Activated CD4-positive, alpha-beta memory T cell treated with anti-CD3 and anti-CD28 coated beads, Interleukin-2, amount 10 ng/mL, durations not matched to agents 7 days and 5 days (primary cell): ENCODE data around the gene TBX2. TPM values are rescaled to one million over a fixed set of nuclear protein-coding genes. Genes with fewer than 3 reads are reported as not detected.
"Not testable (repeated sequence)": the region's sequence is repeated elsewhere in the genome, so short reads cannot be mapped to it uniquely, and the experiment has no call there.

ENCODE experiments used
- CTCF ChIA-PET: fragments of 350-600 bp; sonication (Branson Sonifier 250); formaldehyde crosslinking; loops from one replicate; lab custom pipeline; 2021; ENCODE audit warnings: antibody characterized with exemption, inconsistent platforms; lab: Charles Lee
- POLR2A ChIA-PET: fragments of 350-600 bp; sonication (Branson Sonifier 250); formaldehyde crosslinking; loops from one replicate; lab custom pipeline; 2021; ENCODE audit warnings: antibody characterized with exemption; lab: Charles Lee
- DNase-seq: peaks from one replicate; pipeline ENCODE4 v3.0.0-alpha.2; 2020
- H3K27ac Mint-ChIP-seq: one replicate; pipeline ENCODE4 v1.8.0; 2021; ENCODE audit warnings: mild to moderate bottlenecking, mixed read lengths
- H3K27me3 Mint-ChIP-seq: one replicate; pipeline ENCODE4 v1.8.0; 2021; ENCODE audit warnings: mixed read lengths
- H3K36me3 Mint-ChIP-seq: one replicate; pipeline ENCODE4 v1.8.0; 2021; ENCODE audit warnings: low read depth, mixed read lengths
- H3K4me1 Mint-ChIP-seq: one replicate; pipeline ENCODE4 v1.8.0; 2021; ENCODE audit warnings: mixed read lengths
- H3K4me3 Mint-ChIP-seq: one replicate; pipeline ENCODE4 v1.8.0; 2021; ENCODE audit warnings: mild to moderate bottlenecking, mixed read lengths
- H3K9me3 Mint-ChIP-seq: one replicate; pipeline ENCODE4 v1.8.0; 2021; ENCODE audit warnings: mixed read lengths
- total RNA-seq, 2 experiments: library from RNA; stranded (reverse); gene quantifications; one replicate each; pipeline ENCODE4 v1.2.3, GENCODE V29; 2021

The TBX2 gene
- total RNA-seq: not detected

DNA sequence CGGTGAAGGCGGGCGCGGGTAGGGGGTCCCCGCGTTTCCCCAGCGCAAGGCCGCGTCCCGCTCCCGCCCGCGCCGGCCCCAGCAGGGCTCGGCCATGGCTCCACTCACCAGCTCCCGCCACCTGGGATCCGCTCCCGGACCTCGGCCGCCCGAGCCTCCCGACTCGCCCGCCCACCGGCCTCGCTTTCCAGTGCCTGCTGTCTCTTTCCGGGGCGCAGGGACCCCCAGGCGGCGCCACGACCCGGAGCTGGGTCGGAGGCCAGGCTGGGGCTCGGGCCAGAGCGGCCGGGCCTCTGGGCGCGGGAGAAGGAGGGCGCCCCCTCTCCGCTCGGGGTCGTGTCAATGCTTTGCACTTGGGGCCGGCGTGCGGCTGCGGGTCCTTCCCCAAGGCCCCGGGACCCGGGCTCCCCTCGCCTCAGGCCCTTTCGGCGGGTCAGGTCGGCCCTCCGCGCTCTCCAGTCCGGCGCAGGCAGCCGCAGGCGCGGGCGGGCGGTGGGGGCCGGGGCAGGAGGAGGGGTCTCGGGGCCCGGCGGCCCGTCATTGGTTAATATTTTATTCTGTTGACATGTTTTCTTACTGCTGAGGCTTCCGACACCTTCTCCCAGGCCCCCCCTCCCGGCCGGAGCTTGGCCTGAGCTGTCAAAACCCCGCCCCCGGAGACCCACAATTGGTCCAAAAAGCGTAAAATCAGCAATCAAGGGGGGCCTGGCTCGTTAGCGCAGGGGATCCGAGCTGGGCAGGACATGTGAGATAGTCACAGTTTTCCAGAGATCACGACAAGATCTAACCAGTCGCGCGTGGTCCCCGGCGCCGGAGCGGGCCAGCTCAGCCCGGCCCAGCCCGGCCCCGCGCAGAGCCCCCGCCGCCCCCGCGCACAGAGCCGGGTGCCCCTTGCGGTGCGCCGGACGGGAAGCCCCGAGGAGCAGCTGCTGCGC lies at the start of gene TBX2:
TBX2 (plus strand) TSS at position 713 of the 935 bp plus-strand sequence. CDS start 334 bp downstream, outside the sequence.
- Mint-ChIP-seq H3K36me3 (peaks cover 4% of the 10 kb centered on the region), H3K9me3 (no peaks in the 10 kb centered on the region), H3K27me3 (peaks cover 71% of the 10 kb centered on the region), H3K4me1 (peaks cover 34% of the 10 kb centered on the region), H3K27ac (peak within 1 kb of the TSS; percentile 56), H3K4me3 (peak within 1 kb of the TSS; percentile 49)
- ChIA-PET POLR2A (interaction anchor here (1.2 kb wide), 1 partner anchor 11 kb away, joined by 3 read pairs; no protein-coding TSS in a partner anchor), CTCF (no interaction called here)
- DNase-seq: no peak

- POLR2A ChIA-PET: no interaction called here
Measured at GRCh38 chr17:61351745-61352407, 47.8 kb upstream of the TBX2 start.

GRCh38 chr17:61352408-61352770 lies 47.3 kb upstream of the TBX2 start:
- H3K9me3 Mint-ChIP-seq: no peaks in the 10 kb centered on the region
- no peak for DNase-seq
- H3K4me3 Mint-ChIP-seq: no peak overlapping the region
- no peaks in the 10 kb centered on the region for H3K4me1 Mint-ChIP-seq
- no peak overlapping the region for H3K27ac Mint-ChIP-seq
- ChIA-PET CTCF (interaction anchor here (0.7 kb wide), 1 partner anchor 50 kb away, joined by 3 read pairs; no protein-coding TSS in a partner anchor), POLR2A (no interaction called here)
- H3K36me3 Mint-ChIP-seq: no peaks in the 10 kb centered on the region
- no peaks in the 10 kb centered on the region for H3K27me3 Mint-ChIP-seq

More at GRCh38 chr17:61351745-61352407, 47.8 kb upstream of the TBX2 start:
- CTCF ChIA-PET: interaction anchor here (0.7 to 1.6 kb wide), 2 partner anchors 11 to 51 kb away, joined by 3 to 4 read pairs; no protein-coding TSS in a partner anchor
- Mint-ChIP-seq H3K4me1 (no peaks in the 10 kb centered on the region), H3K27me3 (no peaks in the 10 kb centered on the region), H3K36me3 (no peaks in the 10 kb centered on the region), H3K4me3 (no peak overlapping the region), H3K9me3 (no peaks in the 10 kb centered on the region), H3K27ac (no peak overlapping the region)
- no peak for DNase-seq

- no peaks in the 10 kb centered on the region for H3K36me3 Mint-ChIP-seq
Measured at GRCh38 chr17:61352781-61353491, 46.7 kb upstream of the TBX2 start.

DNA sequence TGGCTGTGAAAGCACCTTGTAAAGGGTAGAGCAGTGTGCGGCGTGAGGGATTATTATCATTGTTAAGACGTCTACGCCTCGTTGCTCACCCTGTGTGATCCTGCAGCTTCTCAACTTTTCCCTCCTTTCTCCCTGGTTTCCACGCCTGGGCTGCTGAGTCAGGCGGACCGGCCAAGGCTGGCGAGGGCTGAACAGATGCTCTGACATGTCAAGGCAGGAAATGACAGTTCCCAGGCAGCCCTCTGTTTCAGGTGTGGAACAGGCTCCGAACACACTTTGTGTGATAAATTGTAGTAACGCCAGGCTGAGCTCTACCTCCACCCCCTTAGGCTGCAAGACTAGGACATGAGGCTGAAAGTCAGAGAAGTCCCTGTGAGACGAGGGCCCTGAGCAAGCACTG lies 46.0 kb upstream of the TBX2 start:
- CTCF ChIA-PET: no interaction called here
- no peak overlapping the region for H3K4me3 Mint-ChIP-seq
- H3K27me3 Mint-ChIP-seq: no peaks in the 10 kb centered on the region

More at GRCh38 chr17:61352781-61353491, 46.7 kb upstream of the TBX2 start:
- POLR2A ChIA-PET: no interaction called here
- no peak overlapping the region for H3K4me3 Mint-ChIP-seq
- no peaks in the 10 kb centered on the region for H3K27me3 Mint-ChIP-seq
- no peak overlapping the region for H3K27ac Mint-ChIP-seq
- DNase-seq: no peak
- no peaks in the 10 kb centered on the region for H3K9me3 Mint-ChIP-seq
- CTCF ChIA-PET: no interaction called here
- no peaks in the 10 kb centered on the region for H3K4me1 Mint-ChIP-seq

GRCh38 chr17:61354895-61355874 lies 44.5 kb upstream of the TBX2 start:
- no peaks in the 10 kb centered on the region for H3K36me3 Mint-ChIP-seq

More for the DNA sequence above, 46.0 kb upstream of the TBX2 start:
- H3K9me3 Mint-ChIP-seq: no peaks in the 10 kb centered on the region
- H3K36me3 Mint-ChIP-seq: no peaks in the 10 kb centered on the region
- H3K27ac Mint-ChIP-seq: no peak overlapping the region
- DNase-seq: no peak
- POLR2A ChIA-PET: no interaction called here
- no peaks in the 10 kb centered on the region for H3K4me1 Mint-ChIP-seq

GRCh38 chr17:61357061-61357460 lies 42.6 kb upstream of the TBX2 start:
- H3K27me3 Mint-ChIP-seq, H3K9me3 Mint-ChIP-seq, H3K4me3 Mint-ChIP-seq, H3K4me1 Mint-ChIP-seq, H3K27ac Mint-ChIP-seq, POLR2A ChIA-PET, CTCF ChIA-PET, DNase-seq, H3K36me3 Mint-ChIP-seq: not testable (repeated sequence)

More at GRCh38 chr17:61354895-61355874, 44.5 kb upstream of the TBX2 start:
- H3K27ac Mint-ChIP-seq: no peak overlapping the region
- no peaks in the 10 kb centered on the region for H3K4me1 Mint-ChIP-seq
- CTCF ChIA-PET: no interaction called here
- DNase-seq: no peak
- no peaks in the 10 kb centered on the region for H3K9me3 Mint-ChIP-seq
- no peak overlapping the region for H3K4me3 Mint-ChIP-seq
- no peaks in the 10 kb centered on the region for H3K27me3 Mint-ChIP-seq
- POLR2A ChIA-PET: no interaction called here

DNA sequence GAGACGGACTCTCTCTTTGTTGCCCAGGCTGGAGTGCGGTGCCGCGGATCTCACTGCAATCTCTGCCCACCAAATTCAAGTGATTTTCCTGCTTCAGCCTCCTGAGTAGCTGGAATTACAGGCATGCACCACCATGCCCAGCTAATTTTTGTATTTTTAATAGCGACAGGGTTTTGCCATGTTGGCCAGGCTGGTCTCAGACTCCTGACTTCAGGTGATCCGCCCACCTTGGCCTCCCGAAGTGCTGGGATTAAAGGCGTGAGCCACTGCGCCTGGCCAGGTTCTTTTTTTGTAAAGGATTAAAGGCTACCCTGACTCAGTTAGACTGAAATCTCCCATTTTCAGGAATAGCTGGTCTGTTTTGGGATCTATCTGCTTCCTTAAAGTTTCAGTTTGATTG lies 40.1 kb upstream of the TBX2 start:
- H3K36me3 Mint-ChIP-seq, H3K4me1 Mint-ChIP-seq, H3K9me3 Mint-ChIP-seq, H3K27ac Mint-ChIP-seq, H3K27me3 Mint-ChIP-seq, DNase-seq, H3K4me3 Mint-ChIP-seq, POLR2A ChIA-PET: not testable (repeated sequence)
- CTCF ChIA-PET: interaction anchor here (1.3 to 2.3 kb wide), 7 partner anchors 9 to 639 kb away, joined by 3 to 19 read pairs (median 7); no protein-coding TSS in a partner anchor

GRCh38 chr17:61360318-61360943 lies 39.2 kb upstream of the TBX2 start:
- no peaks in the 10 kb centered on the region for H3K36me3 Mint-ChIP-seq
- no peak overlapping the region for H3K27ac Mint-ChIP-seq
- DNase-seq: no peak
- H3K27me3 Mint-ChIP-seq: no peaks in the 10 kb centered on the region
- no peak overlapping the region for H3K4me3 Mint-ChIP-seq
- H3K4me1 Mint-ChIP-seq: no peaks in the 10 kb centered on the region
- ChIA-PET POLR2A (no interaction called here), CTCF (interaction anchor here (0.7 to 2.3 kb wide), 4 partner anchors 8 to 453 kb away, joined by 4 to 19 read pairs (median 12); no protein-coding TSS in a partner anchor)
- no peaks in the 10 kb centered on the region for H3K9me3 Mint-ChIP-seq

GRCh38 chr17:61361084-61361483 lies 38.6 kb upstream of the TBX2 start:
- no peaks in the 10 kb centered on the region for H3K9me3 Mint-ChIP-seq
- H3K4me1 Mint-ChIP-seq: no peaks in the 10 kb centered on the region
- POLR2A ChIA-PET: no interaction called here
- no peaks in the 10 kb centered on the region for H3K36me3 Mint-ChIP-seq
- no peaks in the 10 kb centered on the region for H3K27me3 Mint-ChIP-seq
- CTCF ChIA-PET: no interaction called here
- no peak overlapping the region for H3K4me3 Mint-ChIP-seq
- no peak for DNase-seq
- H3K27ac Mint-ChIP-seq: no peak overlapping the region

GRCh38 chr17:61362396-61362795 lies 37.2 kb upstream of the TBX2 start:
- Mint-ChIP-seq H3K4me3 (no peak overlapping the region), H3K4me1 (no peaks in the 10 kb centered on the region), H3K9me3 (no peaks in the 10 kb centered on the region), H3K27me3 (no peaks in the 10 kb centered on the region), H3K27ac (no peak overlapping the region), H3K36me3 (no peaks in the 10 kb centered on the region)
- CTCF ChIA-PET: interaction anchor here (1.4 kb wide), 1 partner anchor 11 kb away, joined by 4 read pairs; no protein-coding TSS in a partner anchor
- POLR2A ChIA-PET: no interaction called here
- DNase-seq: no peak
